Stimulated activated CD8-positive, alpha-beta memory T cell treated with anti-CD3 and anti-CD28 coated beads, Interleukin-4, amount 100 ng/mL, for 1 hour (primary cell): ENCODE results near the gene MRGPRG.

Experiments used
- DNase-seq, 2 donors: peaks; one replicate each; pipeline ENCODE4 v3.0.0-alpha.2; 2020; ENCODE audit warnings: low read depth in 2 of 2, low spot score in 1 of 2

The MRGPRG gene

GRCh38 chr11:3195251-3196160 lies 23.1 kb downstream of the MRGPRG start:
- DNase-seq: no peak

GRCh38 chr11:3194016-3194816 lies 24.4 kb downstream of the MRGPRG start:
- no peak for DNase-seq

- no peak for DNase-seq
These were observed 25.1 kb downstream of the MRGPRG start for GRCh38 chr11:3193373-3194015.

- no peak for DNase-seq
These were observed 25.9 kb downstream of the MRGPRG start for GRCh38 chr11:3192511-3193372.

GRCh38 chr11:3191586-3192324 lies 26.9 kb downstream of the MRGPRG start:
- no peak for DNase-seq

- DNase-seq: no peak
These were observed 28.0 kb downstream of the MRGPRG start for GRCh38 chr11:3190600-3190999.

GRCh38 chr11:3189886-3190583 lies 28.6 kb downstream of the MRGPRG start:
- no peak for DNase-seq

- no peak for DNase-seq
These were observed 29.3 kb downstream of the MRGPRG start for GRCh38 chr11:3189196-3189843.

GRCh38 chr11:3188496-3189195 lies 30.0 kb downstream of the MRGPRG start:
- no peak for DNase-seq

- DNase-seq: no peak
These were observed 32.3 kb downstream of the MRGPRG start for GRCh38 chr11:3186166-3186953.

GRCh38 chr11:3184732-3185347 lies 33.8 kb downstream of the MRGPRG start:
- DNase-seq: no peak

GRCh38 chr11:3183523-3183922 lies 35.1 kb downstream of the MRGPRG start:
- no peak for DNase-seq

- DNase-seq: no peak
These were observed 36.2 kb downstream of the MRGPRG start for GRCh38 chr11:3182462-3182852.

- no peak for DNase-seq
These were observed 36.7 kb downstream of the MRGPRG start for GRCh38 chr11:3181725-3182461.

- no peak for DNase-seq
These were observed 37.7 kb downstream of the MRGPRG start for GRCh38 chr11:3180869-3181268.

- DNase-seq: no peak
These were observed 40.3 kb downstream of the MRGPRG start for GRCh38 chr11:3178349-3178748.
